K562 (cell line): ENCODE results near the gene DNA2. TPM values are rescaled to one million over a fixed set of nuclear protein-coding genes. Genes with fewer than 3 reads are reported as not detected.
A peak's percentile ranks its signal among the peaks of the same experiment; 100 is the strongest.

Experiments
- CREBBP ChIP-seq: IDR thresholded peaks from one replicate; pipeline ENCODE4 v1.6.1; 2012; ENCODE audit warnings: low read depth, mild to moderate bottlenecking, control low read depth, inconsistent platforms, low read length
- JUND ChIP-seq, 2 experiments: IDR thresholded peaks; 2 replicates in 1 of 2; 3 replicates in 1 of 2; pipeline ENCODE4 v1.6.1; 2011; ENCODE audit warnings: borderline replicate concordance in 2 of 2, low read depth in 2 of 2, low read length in 2 of 2, improper control_type of control experiment in 1 of 2, missing biosample characterization in 1 of 2, missing genetic modification characterization in 1 of 2, missing genetic modification reagents in 1 of 2
- PRDM10 ChIP-seq: fragments of 450-650 bp; IDR thresholded peaks from 2 replicates; pipeline ENCODE4 v1.6.1; 2018; ENCODE audit not compliant: partially characterized antibody
- RFX5 ChIP-seq: IDR thresholded peaks from 2 replicates; pipeline ENCODE4 v1.6.1; 2011; ENCODE audit warnings: low read depth, mild to moderate bottlenecking, improper control_type of control experiment, low read length
- ZBTB34 ChIP-seq: fragments of 250-450 bp; sonication (Bioruptor Pico); IDR thresholded peaks from 2 replicates; pipeline ENCODE4 v1.8.0; 2021; ENCODE audit warnings: mild to moderate bottlenecking, moderate library complexity
- ZC3H11A ChIP-seq: IDR thresholded peaks from 2 replicates; pipeline ENCODE4 v1.6.1; 2012; ENCODE audit warnings: low read depth, low read length, improper control_type of control experiment
- ZNF407 ChIP-seq: fragments of 450-650 bp; IDR thresholded peaks from 2 replicates; pipeline ENCODE4 v1.6.1; 2016; ENCODE audit warnings: low read depth
- ZNF41 ChIP-seq: fragments of 250-450 bp; sonication (Bioruptor Pico); conservative IDR thresholded peaks from 2 replicates; pipeline ENCODE4 v1.4.0; 2020; ENCODE audit warnings: mild to moderate bottlenecking
- polyA plus RNA-seq, 8 experiments: library from polyadenylated mRNA; depleted of rRNA in 4 of 8; stranded (reverse) in 5 of 8; unstranded in 3 of 8; fragments of >200 nt; fragmentation: Nextera tagmentation in 2 of 8; fragmentation: Illumina TruSeq in 1 of 8; extraction: Ambion mirVana in 2 of 8; extraction: Trizol in 1 of 8; gene quantifications; 2 replicates each; pipeline versions ENCODE4 v1.2.1 to v1.2.3, GENCODE V29; 2011 to 2014; ENCODE audit warnings: inconsistent platforms in 1 of 8, missing spikeins in 1 of 8
- total RNA-seq, 7 experiments: library from RNA; depleted of rRNA in 6 of 7; stranded (reverse); fragments of >200 nt in 6 of 7; fragmentation: Illumina TruSeq in 2 of 7; extraction: Trizol in 2 of 7; gene quantifications; 2 replicates each; pipeline versions ENCODE4 v1.2.1 to v1.2.3, GENCODE V29; 2011 to 2021; ENCODE audit warnings: low replicate concordance in 1 of 7

DNA2 gene
- total and polyA plus RNA-seq, 9 of the 15 experiments (the other 6 are each of a cell fraction or from before 2014, with no cell fraction given): 24.6 to 51.4 (median 40.8) TPM

GRCh38 chr10:68471586-68472408 lies at the start of gene DNA2 (continued):
- TF ChIP-seq ZC3H11A: no peak
- no peak for TF ChIP-seq RFX5
- peak; percentile 66 for TF ChIP-seq PRDM10
- no peak for TF ChIP-seq ZNF41 (CRISPR knock-in tag)
- no peak for TF ChIP-seq ZNF407
- TF ChIP-seq CREBBP: no peak
- TF ChIP-seq JUND (IDR thresholded peaks at IDR 0.05; ENCODE audit: borderline replicate concordance, low read depth, low read length): peak; percentile 4; the same call in 1 of the 2 replicates
- no peak for TF ChIP-seq JUND (tag; IDR thresholded peaks at IDR 0.05; ENCODE audit: borderline replicate concordance, low read depth, low read length)
- TF ChIP-seq ZBTB34 (CRISPR knock-in tag): no peak
